ENCODE results near the gene CD69.
A peak's percentile ranks its signal among the peaks of the same experiment; 100 is the strongest.

Gene CD69

DNA sequence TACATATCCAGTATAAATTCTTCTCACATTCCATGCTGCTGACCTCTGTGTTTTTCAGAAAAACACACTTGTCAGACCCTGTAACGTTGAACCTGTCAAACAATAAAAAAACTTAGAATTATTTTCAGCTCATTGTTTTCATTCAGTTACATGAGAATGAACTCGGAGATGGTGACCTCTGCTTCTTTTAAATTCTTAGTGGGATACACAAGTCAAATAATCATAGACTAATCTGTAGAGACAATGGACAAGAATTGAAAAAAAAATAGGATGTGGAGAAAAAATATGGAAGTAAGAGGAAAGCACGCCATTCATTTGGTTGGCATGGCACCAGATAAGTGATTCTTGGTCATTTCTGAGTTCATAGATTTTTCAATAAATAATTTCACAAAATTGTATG is 7.2 kb downstream of the CD69 start:
- CTCF ChIA-PET: interaction anchor here (0.6 kb wide), 1 partner anchor 181 kb away, joined by 3 read pairs; no protein-coding TSS in a partner anchor
- H3K27ac ChIP-seq: no peak overlapping the region
- TF ChIP-seq, protein P1, sequence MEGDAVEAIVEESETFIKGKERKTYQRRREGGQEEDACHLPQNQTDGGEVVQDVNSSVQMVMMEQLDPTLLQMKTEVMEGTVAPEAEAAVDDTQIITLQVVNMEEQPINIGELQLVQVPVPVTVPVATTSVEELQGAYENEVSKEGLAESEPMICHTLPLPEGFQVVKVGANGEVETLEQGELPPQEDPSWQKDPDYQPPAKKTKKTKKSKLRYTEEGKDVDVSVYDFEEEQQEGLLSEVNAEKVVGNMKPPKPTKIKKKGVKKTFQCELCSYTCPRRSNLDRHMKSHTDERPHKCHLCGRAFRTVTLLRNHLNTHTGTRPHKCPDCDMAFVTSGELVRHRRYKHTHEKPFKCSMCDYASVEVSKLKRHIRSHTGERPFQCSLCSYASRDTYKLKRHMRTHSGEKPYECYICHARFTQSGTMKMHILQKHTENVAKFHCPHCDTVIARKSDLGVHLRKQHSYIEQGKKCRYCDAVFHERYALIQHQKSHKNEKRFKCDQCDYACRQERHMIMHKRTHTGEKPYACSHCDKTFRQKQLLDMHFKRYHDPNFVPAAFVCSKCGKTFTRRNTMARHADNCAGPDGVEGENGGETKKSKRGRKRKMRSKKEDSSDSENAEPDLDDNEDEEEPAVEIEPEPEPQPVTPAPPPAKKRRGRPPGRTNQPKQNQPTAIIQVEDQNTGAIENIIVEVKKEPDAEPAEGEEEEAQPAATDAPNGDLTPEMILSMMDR (conservative IDR thresholded peaks at IDR 0.05; ENCODE audit: low read depth): no peak
- no peak for DNase-seq (ENCODE audit: low spot score)
- POLR2A ChIA-PET (ENCODE audit: low non-redundant PET): no interaction called here

DNA sequence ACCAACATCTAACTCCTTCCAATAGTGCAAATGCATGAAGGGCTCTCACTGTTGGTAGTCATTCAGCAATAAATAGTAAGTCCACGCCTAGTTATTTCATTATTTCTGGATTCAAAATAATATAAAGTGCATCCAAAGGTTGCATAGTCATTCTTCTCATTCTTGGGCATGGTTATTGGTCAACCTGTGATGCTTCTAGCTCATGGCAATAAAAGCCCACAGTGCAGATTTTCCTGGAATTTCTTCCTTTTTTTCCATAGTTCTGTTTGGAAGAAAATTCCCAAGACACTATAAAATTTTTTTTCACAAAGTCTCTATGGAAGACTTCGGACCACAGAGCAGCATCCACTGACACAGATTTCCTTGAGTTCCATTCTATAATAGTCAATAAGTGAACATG is 7.6 kb downstream of the CD69 start:
- no peak for DNase-seq (ENCODE audit: low spot score)
- TF ChIP-seq, protein P1 (conservative IDR thresholded peaks at IDR 0.05; ENCODE audit: low read depth): no peak
- no peak overlapping the region for H3K27ac ChIP-seq
- ChIA-PET CTCF (no interaction called here), POLR2A (ENCODE audit: low non-redundant PET) (no interaction called here)

DNA sequence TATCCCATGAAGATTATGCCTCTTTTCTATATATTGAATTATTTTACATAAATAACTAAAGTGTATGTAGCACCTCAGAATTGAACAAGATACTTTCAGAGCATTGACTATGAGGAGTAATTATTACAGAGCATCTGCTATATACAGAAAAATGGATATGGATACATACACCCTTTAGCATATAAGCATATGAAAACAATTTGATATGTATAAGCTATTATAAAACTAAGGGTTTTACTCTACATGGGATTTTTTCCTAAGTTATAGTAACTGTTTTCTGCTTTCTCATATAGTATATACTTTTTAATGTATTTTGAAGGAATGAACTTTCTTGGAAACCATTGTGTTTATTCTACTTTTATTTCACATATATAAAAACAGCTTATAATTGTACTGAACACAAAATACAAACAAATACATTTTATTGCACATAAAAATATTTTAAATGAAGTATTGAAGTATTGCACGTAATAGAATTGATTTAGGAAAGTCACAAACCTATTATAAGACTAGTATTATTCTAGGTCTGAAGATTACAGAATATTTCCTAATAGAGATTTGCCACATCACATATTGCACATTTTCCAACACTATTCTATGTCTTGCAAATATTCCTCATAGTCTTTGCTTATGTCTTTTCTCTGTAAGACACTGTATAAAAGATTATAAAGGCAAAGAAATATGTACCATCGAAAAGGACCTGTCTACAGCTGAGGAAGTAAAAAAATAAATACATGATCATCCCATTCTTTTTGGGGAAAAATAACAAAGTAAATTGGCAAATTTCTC is 8.4 kb downstream of the CD69 start:
- ChIA-PET POLR2A (ENCODE audit: low non-redundant PET) (no interaction called here), CTCF (interaction anchor here (0.5 to 1.4 kb wide), 2 partner anchors 282 to 356 kb away, joined by 3 to 4 read pairs; no protein-coding TSS in a partner anchor)
- TF ChIP-seq, protein P1 (conservative IDR thresholded peaks at IDR 0.05; ENCODE audit: low read depth): no peak
- no peak overlapping the region for H3K27ac ChIP-seq
- DNase-seq (ENCODE audit: low spot score): no peak

DNA sequence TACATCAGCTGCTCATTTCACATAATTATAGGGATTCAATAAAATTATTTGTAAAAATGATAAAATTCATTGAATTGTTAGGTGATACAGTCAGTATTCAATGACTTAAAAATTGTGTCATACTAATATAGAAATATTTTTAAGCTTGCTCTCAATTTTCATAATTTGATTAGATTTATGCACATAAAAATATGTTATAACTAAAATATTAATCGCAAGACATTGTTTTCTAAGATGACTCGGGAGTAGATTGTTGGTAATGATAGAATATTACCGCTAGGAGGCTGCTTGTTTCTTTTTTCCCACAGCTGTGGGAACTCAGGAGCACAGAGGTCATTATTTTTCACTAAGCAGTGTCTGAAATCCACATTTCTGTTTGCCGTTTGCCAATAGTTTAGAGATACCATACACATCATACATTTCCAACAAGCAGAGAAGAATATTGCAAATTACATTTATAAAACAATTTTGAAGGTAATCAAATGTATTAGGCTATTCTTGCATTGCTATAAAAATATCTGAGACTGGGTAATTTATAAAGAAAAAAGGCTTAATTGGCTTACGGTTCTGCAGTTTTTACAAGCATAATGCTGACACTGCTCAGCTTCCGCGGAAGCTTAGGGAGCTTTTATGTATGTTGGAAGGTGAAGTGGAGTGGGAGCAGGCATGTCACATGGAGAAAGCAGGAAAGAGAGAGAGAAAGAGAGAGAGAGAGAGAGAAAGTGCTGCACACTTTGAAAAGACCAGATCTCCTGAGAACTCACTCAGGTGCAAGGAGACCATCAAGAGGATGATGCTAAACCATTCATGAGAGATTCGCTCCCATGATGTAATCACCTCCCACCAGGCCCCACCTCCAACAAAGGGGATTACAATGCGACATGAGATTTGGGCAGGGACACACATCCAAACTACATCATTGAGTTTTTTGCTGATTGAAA is 9.2 kb downstream of the CD69 start:
- TF ChIP-seq, protein P1 (conservative IDR thresholded peaks at IDR 0.05; ENCODE audit: low read depth): no peak
- CTCF ChIA-PET: interaction anchor here (0.5 to 3.0 kb wide), 17 partner anchors 9 to 996 kb away, joined by 3 to 23 read pairs (median 4); partner anchors contain the start of gene CD69
- no peak overlapping the region for H3K27ac ChIP-seq
- peak; percentile 7 for DNase-seq (ENCODE audit: low spot score)
- POLR2A ChIA-PET (ENCODE audit: low non-redundant PET): no interaction called here

DNA sequence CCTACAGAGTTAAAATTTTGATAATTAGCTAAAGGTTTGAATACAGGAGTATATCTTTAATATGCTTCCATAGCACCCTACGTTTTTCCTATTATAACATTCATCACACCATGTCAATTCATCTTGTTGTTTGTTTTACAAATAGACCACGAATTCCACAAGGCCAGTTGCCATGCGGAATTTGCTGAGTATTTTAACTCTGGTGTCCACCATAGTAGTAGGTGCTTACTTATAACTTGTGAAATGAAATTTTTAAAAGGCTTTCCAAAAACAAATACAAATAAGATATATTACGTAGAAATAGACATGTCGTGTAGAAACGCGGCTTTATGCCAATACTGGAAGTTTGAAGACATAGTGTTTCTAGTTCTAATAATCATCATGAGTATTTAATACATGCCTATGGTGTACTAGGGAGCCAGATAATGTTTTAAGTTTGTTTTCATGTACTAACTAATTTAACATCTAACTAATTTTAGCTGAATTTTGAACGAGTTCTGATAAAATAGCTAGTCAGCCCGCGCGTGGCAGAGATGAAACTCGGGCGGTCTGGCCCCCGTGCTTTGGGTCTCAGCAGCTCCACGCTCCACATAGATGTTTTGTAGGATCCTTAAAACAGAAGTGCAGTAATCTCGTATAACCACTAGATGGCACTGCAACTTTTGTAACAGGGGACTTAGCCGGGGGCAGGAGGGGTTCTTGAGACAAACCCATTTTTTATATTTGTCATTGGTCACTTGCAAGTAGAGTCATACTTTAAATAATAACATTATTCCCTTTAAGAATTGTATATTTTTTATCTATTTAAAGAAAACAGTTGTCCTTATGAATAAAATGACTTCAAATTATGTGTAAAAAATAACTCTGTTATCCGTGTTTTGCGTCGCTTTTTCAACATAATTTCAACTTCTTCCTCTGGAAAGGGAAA is 10.2 kb downstream of the CD69 start:
- no peak overlapping the region for H3K27ac ChIP-seq
- TF ChIP-seq, protein P1 (conservative IDR thresholded peaks at IDR 0.05; ENCODE audit: low read depth): peak; percentile 58
- DNase-seq (ENCODE audit: low spot score): peak; percentile 67
- CTCF ChIA-PET: interaction anchor here (0.6 to 3.0 kb wide), 19 partner anchors 8 to 997 kb away, joined by 3 to 23 read pairs (median 3); partner anchors contain the start of gene CD69
- POLR2A ChIA-PET (ENCODE audit: low non-redundant PET): no interaction called here

Measured in RWPE1 (cell line).